ENCODE data around the gene SLC47A2. TPM values are rescaled to one million over a fixed set of nuclear protein-coding genes. Genes with fewer than 3 reads are reported as not detected.
"Not testable (repeated sequence)": the region's sequence is repeated elsewhere in the genome, so short reads cannot be mapped to it uniquely, and the experiment has no call there.

SLC47A2 gene
- total and polyA plus RNA-seq, 2 experiments from 2014 or later: not detected

DNA sequence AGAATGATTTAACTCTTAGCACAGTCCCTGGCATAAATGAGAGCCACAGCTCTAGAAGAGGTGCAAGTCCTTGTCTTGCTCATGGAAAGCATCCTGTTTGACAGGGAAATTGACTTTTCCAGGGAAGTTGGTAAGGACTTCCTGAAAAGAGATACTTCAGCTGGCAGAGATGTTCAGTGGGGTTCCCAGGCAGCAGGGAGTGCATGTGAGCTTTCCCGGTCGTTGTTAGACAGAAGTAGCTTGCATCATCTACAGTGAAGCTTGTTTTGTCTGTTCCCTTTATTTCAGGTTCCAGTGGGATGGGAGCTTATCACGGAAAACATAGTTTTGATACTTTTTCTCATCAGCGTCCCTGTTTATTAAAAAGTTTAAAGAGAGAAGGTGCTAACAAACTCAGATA, 45.0 kb downstream of the SLC47A2 start (continued):
- TF ChIP-seq, protein P1, sequence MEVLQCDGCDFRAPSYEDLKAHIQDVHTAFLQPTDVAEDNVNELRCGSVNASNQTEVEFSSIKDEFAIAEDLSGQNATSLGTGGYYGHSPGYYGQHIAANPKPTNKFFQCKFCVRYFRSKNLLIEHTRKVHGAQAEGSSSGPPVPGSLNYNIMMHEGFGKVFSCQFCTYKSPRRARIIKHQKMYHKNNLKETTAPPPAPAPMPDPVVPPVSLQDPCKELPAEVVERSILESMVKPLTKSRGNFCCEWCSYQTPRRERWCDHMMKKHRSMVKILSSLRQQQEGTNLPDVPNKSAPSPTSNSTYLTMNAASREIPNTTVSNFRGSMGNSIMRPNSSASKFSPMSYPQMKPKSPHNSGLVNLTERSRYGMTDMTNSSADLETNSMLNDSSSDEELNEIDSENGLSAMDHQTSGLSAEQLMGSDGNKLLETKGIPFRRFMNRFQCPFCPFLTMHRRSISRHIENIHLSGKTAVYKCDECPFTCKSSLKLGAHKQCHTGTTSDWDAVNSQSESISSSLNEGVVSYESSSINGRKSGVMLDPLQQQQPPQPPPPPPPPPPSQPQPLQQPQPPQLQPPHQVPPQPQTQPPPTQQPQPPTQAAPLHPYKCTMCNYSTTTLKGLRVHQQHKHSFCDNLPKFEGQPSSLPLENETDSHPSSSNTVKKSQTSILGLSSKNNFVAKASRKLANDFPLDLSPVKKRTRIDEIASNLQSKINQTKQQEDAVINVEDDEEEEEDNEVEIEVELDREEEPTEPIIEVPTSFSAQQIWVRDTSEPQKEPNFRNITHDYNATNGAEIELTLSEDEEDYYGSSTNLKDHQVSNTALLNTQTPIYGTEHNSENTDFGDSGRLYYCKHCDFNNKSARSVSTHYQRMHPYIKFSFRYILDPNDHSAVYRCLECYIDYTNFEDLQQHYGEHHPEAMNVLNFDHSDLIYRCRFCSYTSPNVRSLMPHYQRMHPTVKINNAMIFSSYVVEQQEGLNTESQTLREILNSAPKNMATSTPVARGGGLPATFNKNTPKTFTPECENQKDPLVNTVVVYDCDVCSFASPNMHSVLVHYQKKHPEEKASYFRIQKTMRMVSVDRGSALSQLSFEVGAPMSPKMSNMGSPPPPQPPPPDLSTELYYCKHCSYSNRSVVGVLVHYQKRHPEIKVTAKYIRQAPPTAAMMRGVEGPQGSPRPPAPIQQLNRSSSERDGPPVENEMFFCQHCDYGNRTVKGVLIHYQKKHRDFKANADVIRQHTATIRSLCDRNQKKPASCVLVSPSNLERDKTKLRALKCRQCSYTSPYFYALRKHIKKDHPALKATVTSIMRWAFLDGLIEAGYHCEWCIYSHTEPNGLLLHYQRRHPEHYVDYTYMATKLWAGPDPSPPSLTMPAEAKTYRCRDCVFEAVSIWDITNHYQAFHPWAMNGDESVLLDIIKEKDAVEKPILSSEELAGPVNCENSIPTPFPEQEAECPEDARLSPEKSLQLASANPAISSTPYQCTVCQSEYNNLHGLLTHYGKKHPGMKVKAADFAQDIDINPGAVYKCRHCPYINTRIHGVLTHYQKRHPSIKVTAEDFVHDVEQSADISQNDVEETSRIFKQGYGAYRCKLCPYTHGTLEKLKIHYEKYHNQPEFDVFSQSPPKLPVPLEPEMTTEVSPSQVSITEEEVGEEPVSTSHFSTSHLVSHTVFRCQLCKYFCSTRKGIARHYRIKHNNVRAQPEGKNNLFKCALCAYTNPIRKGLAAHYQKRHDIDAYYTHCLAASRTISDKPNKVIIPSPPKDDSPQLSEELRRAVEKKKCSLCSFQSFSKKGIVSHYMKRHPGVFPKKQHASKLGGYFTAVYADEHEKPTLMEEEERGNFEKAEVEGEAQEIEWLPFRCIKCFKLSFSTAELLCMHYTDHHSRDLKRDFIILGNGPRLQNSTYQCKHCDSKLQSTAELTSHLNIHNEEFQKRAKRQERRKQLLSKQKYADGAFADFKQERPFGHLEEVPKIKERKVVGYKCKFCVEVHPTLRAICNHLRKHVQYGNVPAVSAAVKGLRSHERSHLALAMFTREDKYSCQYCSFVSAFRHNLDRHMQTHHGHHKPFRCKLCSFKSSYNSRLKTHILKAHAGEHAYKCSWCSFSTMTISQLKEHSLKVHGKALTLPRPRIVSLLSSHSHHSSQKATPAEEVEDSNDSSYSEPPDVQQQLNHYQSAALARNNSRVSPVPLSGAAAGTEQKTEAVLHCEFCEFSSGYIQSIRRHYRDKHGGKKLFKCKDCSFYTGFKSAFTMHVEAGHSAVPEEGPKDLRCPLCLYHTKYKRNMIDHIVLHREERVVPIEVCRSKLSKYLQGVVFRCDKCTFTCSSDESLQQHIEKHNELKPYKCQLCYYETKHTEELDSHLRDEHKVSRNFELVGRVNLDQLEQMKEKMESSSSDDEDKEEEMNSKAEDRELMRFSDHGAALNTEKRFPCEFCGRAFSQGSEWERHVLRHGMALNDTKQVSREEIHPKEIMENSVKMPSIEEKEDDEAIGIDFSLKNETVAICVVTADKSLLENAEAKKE (CRISPR knock-in tag; IDR thresholded peaks at IDR 0.05): no peak
- no peak for TF ChIP-seq CREB1 (CRISPR knock-in tag; IDR thresholded peaks at IDR 0.05; ENCODE audit: low read depth)

DNA sequence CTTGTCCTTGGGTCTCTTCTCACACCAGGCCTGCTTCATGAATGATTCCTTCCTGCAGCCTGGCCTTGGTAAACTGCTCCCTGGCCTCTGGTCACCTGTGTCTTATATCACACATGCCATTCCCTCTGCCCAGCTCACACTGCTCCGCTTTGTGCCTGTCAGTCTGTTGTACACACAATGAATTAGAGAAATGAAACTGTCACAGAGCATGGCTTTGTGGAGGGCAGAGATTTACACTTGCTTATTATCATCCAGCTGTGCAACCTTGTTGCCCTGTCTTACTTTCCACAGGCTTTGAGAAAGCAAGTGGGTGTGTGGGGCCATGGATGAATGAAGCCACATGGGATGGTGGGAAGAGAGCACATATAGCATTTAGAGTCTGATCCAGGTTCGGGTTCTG, 45.5 kb downstream of the SLC47A2 start:
- Mint-ChIP-seq H3K4me3 (no peak overlapping the region), H3K36me3 (ENCODE audit: low read depth) (peaks cover 61% of the 10 kb centered on the region), H3K9me3 (peaks cover 8% of the 10 kb centered on the region), H3K4me1 (no peaks in the 10 kb centered on the region), H3K27me3 (ENCODE audit: insufficient read depth, low read depth, poor library complexity) (peaks cover 3% of the 10 kb centered on the region), H3K27ac (no peak overlapping the region; the same call in 1 of the 2 replicates)
- TF ChIP-seq, protein P1 (CRISPR knock-in tag; IDR thresholded peaks at IDR 0.05): no peak
- TF ChIP-seq POLR2AphosphoS5 (IDR thresholded peaks at IDR 0.05; ENCODE audit: low read depth) (no peak), EZH2phosphoT487 (IDR thresholded peaks at IDR 0.05; ENCODE audit: unreplicated experiment) (no peak), STAT1 (IDR thresholded peaks at IDR 0.05; ENCODE audit: unreplicated experiment) (no peak)
- no peak overlapping the region for H2AFZ ChIP-seq
- no peaks in the 10 kb centered on the region; the same call in 1 of the 2 replicates for H4K20me1 ChIP-seq (replicated peaks; ENCODE audit: insufficient read depth)
- no peak overlapping the region for H3K4me3 ChIP-seq
- no peak overlapping the region for H3K27ac ChIP-seq (ENCODE audit: low read depth)
- no peak overlapping the region for H3K4me2 ChIP-seq
- H3K36me3 ChIP-seq (ENCODE audit: insufficient read depth): peaks cover 10% of the 10 kb centered on the region
- no peaks in the 10 kb centered on the region for H3K9me2 ChIP-seq (ENCODE audit: insufficient read depth)
- H3K79me2 ChIP-seq (replicated peaks; ENCODE audit: insufficient read depth): no peaks in the 10 kb centered on the region
- no peak for DNase-seq (ENCODE audit: low spot score)
- H3F3A ChIP-seq (replicated peaks; ENCODE audit: low read depth): no peaks in the 10 kb centered on the region
- ATAC-seq: no peak
- H3K27me3 ChIP-seq (ENCODE audit: insufficient read depth): no peaks in the 10 kb centered on the region
- H3K4me1 ChIP-seq (ENCODE audit: insufficient read depth): no peaks in the 10 kb centered on the region

DNA sequence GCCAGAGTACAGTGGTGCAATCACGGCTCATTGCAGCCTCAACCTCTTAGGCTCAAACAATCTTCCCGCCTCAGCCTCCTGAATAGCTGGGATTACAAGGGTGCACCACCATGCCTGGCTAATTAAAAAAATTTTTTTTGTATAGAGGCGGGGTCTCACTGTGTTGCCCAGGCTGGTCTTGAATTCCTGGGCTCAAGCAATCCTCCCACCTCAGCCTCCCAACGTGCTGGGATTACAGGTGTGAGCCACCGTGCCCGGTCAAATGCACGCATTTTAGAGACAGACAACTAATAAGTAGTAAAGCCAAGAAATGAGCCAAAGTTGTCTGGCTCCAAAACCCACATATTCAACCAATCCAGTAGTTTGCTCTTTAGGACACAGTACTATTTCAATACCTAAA, 46.7 kb downstream of the SLC47A2 start:
- H3F3A ChIP-seq (replicated peaks; ENCODE audit: low read depth); H4K20me1 ChIP-seq (replicated peaks; ENCODE audit: insufficient read depth); H3K9me2 ChIP-seq (ENCODE audit: insufficient read depth); H3K4me1 ChIP-seq (ENCODE audit: insufficient read depth); H3K79me2 ChIP-seq (replicated peaks; ENCODE audit: insufficient read depth); H2AFZ ChIP-seq; H3K27me3 Mint-ChIP-seq (ENCODE audit: insufficient read depth, low read depth, poor library complexity); ATAC-seq; DNase-seq (ENCODE audit: low spot score); H3K4me3 ChIP-seq; H3K9me3 Mint-ChIP-seq; H3K27me3 ChIP-seq (ENCODE audit: insufficient read depth); H3K4me1 Mint-ChIP-seq; H3K27ac Mint-ChIP-seq; H3K4me3 Mint-ChIP-seq; H3K4me2 ChIP-seq; H3K27ac ChIP-seq (ENCODE audit: low read depth); H3K36me3 ChIP-seq (ENCODE audit: insufficient read depth): not testable (repeated sequence)
- peaks cover 61% of the 10 kb centered on the region for H3K36me3 Mint-ChIP-seq (ENCODE audit: low read depth)
